Body of pancreas (tissue), 4 donors: Measurements from ENCODE around the gene ZNF134.

ENCODE experiments used
- POLR2A ChIP-seq, 3 donors: fragments of 450-650 bp; IDR thresholded peaks; one replicate each; pipeline ENCODE4 v1.6.1; 2016; ENCODE audit warnings: antibody characterized with exemption in 3 of 3, mild to moderate bottlenecking in 2 of 3
- TF ChIP-seq, protein P1 (sequence below), 7 experiments: fragments of 450-650 bp in 4 of 7; fragments of 200-600 bp in 3 of 7; sonication (generic) in 3 of 7; IDR thresholded peaks; one replicate each; pipeline ENCODE4 v1.5.1; 2016 to 2019; ENCODE audit warnings: antibody characterized with exemption in 7 of 7

DNA sequence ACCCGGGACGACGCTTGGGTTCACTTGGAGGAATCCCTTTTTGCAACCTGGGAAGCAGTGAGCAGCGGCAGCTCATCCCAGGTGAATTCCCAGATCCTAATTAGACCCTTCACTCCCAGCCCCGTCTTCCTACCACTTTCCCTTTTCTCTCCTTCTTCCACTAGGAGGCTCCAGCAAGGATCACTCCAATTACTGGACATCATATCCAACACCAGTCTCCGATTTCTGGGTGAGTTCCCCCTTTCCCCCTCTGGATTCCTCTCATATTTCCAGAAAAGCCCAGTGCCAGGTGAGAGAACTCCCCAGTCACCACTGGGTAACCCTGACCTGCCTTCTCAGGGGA lies 37.6 kb downstream of the ZNF134 start:
- TF ChIP-seq, protein P1, sequence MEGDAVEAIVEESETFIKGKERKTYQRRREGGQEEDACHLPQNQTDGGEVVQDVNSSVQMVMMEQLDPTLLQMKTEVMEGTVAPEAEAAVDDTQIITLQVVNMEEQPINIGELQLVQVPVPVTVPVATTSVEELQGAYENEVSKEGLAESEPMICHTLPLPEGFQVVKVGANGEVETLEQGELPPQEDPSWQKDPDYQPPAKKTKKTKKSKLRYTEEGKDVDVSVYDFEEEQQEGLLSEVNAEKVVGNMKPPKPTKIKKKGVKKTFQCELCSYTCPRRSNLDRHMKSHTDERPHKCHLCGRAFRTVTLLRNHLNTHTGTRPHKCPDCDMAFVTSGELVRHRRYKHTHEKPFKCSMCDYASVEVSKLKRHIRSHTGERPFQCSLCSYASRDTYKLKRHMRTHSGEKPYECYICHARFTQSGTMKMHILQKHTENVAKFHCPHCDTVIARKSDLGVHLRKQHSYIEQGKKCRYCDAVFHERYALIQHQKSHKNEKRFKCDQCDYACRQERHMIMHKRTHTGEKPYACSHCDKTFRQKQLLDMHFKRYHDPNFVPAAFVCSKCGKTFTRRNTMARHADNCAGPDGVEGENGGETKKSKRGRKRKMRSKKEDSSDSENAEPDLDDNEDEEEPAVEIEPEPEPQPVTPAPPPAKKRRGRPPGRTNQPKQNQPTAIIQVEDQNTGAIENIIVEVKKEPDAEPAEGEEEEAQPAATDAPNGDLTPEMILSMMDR (IDR thresholded peaks at IDR 0.05) = no peak
- TF ChIP-seq POLR2A (IDR thresholded peaks at IDR 0.05) = no peak
